Erythroblast (primary cell): Measurements from ENCODE around the gene MBOAT1.

Experiments
- GATA1 ChIP-seq: IDR thresholded peaks from 2 replicates; pipeline ENCODE4 v1.6.1; 2011; ENCODE audit warnings: low read depth, mild to moderate bottlenecking, control low read depth, low read length, moderate library complexity
- POLR2A ChIP-seq: IDR thresholded peaks from 2 replicates; pipeline ENCODE4 v1.6.1; 2011; ENCODE audit warnings: mild to moderate bottlenecking, low read length

DNA sequence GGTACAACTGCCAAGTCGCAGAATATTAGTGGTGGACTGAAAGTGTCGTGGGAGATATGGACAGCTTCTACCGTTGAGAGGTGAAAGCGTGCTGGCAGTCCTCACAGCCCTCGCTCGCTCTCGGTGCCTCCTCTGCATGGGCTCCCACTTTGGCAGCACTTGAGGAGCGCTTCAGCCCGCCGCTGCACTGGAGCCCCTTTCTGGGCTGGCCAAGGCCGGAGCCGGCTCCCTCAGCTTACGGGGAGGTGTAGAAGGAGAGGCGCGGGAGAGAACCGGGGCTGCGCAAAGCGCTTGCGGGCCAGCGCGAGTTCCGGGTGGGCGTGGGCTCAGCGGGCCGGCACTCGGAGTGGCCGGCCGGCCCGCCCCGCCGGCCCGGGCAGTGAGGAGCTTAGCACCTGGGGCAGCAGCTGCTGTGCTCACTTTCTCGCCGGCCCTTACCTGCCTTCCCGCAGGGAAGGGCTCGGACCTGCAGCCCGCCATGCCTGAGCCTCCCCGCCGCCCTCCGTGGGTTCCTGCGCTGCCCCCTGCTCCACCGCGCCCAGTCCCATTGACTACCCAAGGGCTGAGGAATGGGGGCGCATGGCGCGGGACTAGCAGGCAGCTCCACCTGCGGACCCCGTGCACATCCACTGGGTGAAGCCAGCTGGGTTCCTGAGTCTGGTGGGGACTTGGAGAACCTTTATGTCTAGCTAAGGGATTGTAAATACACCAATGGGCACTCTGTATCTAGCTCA is 47.2 kb upstream of the MBOAT1 start:
- no peak for TF ChIP-seq POLR2A
- TF ChIP-seq GATA1, result no peak
